NCI-H2171 (cell line): Measurements from ENCODE around the gene RSRC1.
"Not testable (repeated sequence)": the region's sequence is repeated elsewhere in the genome, so short reads cannot be mapped to it uniquely, and the experiment has no call there.

Experiments
- DNase-seq: peaks from one replicate; lab custom pipeline; 2025; lab: John Stamatoyannopoulos, UW

Gene RSRC1

DNA sequence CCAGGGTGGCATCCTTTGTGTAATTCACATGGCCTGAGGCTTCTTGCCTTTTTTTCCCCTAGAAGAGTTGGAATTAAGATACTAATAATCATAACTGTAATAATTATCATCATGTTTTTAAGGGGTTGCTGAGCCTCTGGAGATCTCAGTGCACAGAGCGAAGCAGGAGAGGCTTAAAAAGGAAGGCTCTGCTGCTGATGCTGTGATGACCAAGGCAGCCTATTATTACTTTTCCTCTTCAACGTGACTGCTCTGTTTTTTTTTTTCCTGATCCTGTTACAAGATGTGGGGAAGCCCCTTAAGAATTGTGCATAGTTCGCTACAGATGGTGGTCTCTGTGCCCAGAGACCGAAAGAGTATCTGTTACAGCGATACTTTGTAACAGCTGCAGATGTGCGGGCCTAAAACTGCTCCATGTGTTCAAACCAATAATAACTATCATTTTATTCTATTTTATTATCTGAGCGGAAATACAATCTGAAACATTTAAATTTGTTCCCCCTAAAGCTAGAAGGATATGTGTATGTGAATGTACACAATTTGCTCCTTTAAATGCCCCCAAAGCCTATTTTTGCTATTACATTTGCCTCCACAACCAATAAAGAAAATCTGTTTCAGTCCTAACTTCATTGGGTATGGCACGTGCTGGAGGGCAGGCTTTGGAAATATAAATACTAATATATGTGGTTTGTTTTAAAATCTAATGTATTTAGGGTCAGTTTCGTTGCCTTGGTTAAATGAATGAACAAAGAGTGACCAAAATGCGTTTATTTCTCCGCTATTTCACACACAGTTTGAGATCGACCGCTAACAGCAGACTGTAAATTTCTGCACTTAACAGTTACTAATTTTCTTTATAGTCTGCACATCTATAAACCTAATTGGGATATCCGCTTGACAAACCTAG is 8.3 kb upstream of the RSRC1 start:
- peak; percentile 52 for DNase-seq

- DNase-seq, result peak; percentile 61
Measured at GRCh38 chr3:158102242-158103080, 7.4 kb upstream of the RSRC1 start.

DNA sequence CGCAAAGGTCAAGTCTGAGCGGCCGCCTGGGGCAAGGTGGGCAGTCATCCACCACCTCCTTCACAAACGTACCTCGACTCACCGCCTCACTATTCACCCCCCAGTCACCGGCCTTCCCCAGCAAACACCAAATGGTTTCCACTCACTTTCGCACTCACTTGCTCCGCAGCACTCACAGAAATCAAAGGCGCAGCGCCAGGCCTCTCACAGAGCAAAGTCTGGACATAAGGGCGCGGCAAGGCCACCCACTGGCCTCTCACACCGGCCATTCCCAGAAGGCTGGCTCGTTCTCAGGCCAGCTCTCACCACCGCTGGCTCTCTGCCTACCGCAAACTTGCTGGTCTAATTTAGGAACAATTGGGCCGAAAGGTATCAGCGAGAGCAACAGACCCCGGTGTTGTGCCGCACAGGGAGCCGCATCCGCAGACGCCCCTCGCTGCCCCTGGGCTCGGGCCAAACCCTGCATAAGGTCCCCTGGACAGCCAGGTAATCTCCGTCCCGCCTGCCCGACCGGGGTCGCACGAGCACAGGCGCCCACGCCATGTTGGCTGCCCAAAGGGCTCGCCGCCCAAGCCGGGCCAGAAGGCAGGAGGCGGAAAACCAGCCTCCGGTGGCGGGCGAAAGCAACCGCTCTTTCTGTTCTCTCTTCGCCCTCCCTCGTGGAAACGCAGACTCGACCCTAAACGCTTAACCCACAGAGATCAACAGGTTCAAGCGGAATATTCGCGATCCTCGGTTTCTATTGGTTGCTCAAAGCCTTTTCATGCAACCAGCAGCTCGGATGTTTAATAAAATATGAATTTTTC is 6.6 kb upstream of the RSRC1 start:
- no peak for DNase-seq

GRCh38 chr3:158103887-158104327 is 6.0 kb upstream of the RSRC1 start:
- no peak for DNase-seq

DNA sequence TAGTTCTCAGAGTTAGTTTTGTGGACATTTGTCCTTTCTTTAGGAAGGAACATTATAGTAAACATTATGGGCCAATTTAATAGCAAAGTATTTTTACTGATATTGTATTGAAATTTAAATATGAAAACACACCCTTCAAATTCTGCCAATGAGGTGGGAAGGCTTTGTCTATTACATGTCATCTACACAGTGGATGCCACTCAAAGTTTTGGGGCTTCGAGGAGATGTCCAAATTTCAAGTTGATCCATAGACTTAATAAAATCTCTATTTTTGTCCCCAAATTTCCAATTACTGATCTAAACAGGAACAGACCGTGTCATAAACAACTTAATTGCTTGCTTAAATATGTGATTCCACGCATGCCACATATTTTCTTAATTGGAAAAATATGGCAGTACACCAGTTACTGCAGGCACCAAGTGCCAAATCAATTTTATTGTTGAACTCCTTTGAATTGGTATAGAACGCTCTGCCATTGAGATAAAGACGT is 5.4 kb upstream of the RSRC1 start:
- no peak for DNase-seq

GRCh38 chr3:158105119-158105709 is 4.7 kb upstream of the RSRC1 start:
- no peak for DNase-seq

GRCh38 chr3:158105710-158106253 is 4.1 kb upstream of the RSRC1 start:
- peak; percentile 17 for DNase-seq

DNA sequence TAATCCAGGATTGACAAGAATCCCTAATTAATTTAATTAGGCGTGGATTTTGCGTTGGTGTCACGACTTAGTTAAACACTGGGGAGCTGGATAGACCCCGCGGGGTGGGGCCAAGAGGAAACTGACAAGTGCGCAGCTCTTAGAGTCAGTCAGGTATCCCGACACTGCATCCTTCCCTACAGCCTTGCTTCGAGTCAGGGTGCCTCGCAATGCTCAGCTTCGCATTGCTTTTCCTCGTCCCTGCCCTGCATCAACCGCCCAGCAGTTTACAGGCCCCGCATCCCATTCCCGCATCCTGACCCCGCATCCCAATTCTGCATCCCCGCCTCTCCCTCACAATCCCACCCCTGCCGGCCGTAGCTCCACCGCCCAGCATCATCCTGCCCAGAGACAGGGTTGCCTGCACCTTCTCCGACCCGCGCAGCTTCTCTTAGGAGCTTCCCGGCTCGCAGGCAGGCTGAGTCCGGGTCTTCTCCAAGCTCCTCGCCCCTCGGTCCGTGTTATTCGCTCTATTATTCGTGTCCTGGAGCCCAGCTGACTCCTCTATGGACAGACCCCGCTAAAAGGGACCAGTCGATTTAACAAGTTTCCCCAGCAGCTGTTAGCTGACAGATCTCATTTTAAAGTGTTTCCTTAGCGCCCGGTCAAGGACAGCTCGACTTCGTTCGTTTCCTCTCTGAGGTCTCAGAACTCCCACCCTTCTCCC is 3.0 kb upstream of the RSRC1 start:
- DNase-seq, result peak; percentile 52

DNA sequence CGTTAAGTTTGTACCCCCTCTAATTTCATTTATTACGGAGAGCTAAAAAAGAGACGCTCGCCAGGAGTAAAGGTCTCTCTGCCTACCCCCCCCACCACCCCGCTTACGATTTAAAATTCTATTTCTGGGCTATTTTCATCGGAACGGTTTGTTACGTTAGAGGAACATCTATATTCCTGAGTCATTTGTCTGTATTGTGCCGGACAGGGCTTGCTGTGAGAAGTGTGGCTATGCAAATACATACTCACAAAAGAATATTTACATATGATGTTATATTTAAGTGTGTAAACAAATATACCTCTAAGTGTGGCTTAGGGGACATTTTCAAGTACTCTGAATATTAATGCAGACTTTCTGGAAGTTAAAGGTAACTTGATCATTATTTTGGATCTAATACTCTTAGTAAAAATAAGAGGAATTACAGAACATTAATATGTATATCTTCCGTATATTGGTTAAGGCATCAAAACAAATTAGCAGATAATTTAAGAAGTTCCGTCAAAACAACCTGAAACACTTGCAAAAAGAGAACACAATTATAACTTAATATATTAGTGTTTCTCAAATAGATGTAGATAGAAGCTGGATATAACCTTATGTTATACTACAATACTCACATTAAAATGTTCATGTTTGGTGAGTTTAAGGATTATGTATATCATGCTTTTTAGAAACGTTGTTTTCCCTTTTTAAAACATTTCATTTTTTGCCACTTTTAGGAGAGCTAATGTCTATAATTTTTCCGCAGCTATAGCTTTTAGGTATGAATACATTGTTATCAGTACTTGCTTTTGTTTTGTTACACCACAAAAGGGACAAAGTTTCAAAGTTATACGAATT is 2.1 kb upstream of the RSRC1 start:
- DNase-seq, result no peak

DNA sequence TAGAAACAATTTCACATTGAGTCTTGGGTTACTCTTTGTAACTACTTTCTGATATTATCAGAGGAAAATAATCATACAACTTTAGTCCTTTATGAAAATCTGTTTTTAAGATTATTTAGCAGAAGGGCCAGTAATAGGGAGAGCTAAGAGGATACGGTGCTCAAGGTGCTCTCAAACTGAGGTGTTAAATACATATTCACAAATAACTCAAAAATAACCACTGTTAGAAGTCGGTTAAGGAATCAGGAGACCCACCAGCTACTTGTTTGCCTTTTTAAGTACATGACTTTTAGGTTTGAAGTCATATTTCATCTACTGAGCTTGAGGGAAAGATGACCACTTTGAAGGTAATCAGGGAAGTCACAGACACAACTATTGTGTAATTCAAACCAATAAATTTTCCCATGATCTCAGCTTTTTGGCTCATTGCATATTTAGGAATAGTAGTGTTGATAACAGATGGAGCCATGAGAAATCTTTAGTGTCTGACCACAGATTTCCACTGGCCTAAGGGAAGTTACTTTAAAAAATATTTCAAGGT is 1.4 kb upstream of the RSRC1 start:
- no peak for DNase-seq

DNA sequence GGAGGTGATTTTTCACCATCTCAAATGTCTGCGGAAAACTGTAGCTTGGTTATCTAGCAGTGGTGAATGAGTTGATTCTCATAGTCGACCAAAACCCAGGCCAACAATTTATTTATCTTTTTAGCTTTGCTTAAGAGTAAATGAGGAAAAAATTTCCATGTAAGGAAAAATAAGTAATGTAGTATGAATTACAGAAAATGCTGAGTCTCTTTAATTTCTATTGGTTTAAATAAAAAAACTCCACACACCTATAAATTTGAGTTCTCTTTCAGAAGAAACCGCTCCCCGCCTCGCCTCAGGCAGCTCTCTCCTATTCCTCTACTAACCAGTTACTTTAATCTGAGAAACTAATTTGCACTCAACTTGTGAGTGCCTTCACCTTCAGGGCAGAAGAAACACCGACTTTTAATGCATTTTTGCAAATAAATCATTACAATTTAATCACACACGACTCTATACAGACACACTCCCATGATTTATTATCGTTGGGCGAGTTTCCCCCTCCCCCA is 540 bp upstream of the RSRC1 start:
- DNase-seq, result no peak

DNA sequence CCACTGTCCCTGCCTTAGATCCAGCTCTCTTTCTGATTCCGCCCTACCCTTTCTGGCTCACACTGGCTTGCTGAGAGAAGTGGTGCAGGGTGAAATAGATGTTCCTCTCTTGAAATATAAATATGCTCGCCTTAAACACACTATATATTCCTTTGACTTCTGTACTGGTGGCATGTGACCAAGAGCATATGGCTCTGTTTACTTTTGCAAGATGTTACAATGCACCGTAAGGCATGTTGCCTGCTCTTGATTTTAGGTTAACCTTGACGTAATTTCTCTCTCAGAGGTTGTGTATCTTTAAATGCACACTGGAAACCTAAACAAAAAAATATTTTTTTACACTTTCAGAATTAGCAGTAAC is 749 bp downstream of the RSRC1 start:
- DNase-seq, result peak; percentile 74

- no peak for DNase-seq
Measured at GRCh38 chr3:158111861-158112260, 2.0 kb downstream of the RSRC1 start.

- DNase-seq, result not testable (repeated sequence)
Measured at GRCh38 chr3:158113595-158113994, 3.7 kb downstream of the RSRC1 start.

DNA sequence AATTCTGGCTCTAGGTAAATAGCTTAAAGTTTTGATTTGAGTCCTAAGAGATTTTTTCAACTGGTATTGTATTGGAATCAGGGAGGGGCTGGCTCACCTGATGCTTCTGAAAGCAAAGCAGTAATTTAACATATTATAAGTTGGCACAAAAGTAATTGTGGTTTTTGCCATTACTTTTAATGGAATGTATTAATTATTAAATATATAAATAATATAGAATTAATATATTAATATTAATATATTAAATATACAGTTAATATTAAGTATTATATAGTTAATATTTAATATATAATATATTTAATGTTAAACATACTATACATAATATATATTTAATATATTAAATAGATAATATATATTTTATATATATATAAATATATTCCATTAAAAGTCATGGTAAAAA is 10.4 kb downstream of the RSRC1 start:
- no peak for DNase-seq

- DNase-seq, result no peak
Measured at GRCh38 chr3:158121295-158121694, 11.4 kb downstream of the RSRC1 start.

- DNase-seq, result not testable (repeated sequence)
Measured at GRCh38 chr3:158122721-158123120, 12.8 kb downstream of the RSRC1 start.

- no peak for DNase-seq
Measured at GRCh38 chr3:158127250-158128219, 17.6 kb downstream of the RSRC1 start.
